ENCODE results near the gene TADA2B.

- TF ChIP-seq ZNF644 (tag; IDR thresholded peaks at IDR 0.05; ENCODE audit: low read depth) (no peak), MTF1 (CRISPR knock-in tag; IDR thresholded peaks at IDR 0.05; ENCODE audit: borderline replicate concordance) (no peak), POLR2AphosphoS5 (IDR thresholded peaks at IDR 0.05; ENCODE audit: control insufficient read depth, insufficient read depth, low read depth, low read length) (no peak), FOS (IDR thresholded peaks at IDR 0.05; ENCODE audit: extremely low read depth, insufficient read length) (no peak), ZNF239 (CRISPR knock-in tag; IDR thresholded peaks at IDR 0.05) (no peak)
Measured at GRCh38 chr4:7000421-7001176, 42.6 kb upstream of the TADA2B start.

All from K562 (cell line).